CD4-positive, alpha-beta T cell treated with Interleukin-6 for 4 hours (primary cell): ENCODE measurements around the gene ZNF169.
"Not testable (repeated sequence)": the region's sequence is repeated elsewhere in the genome, so short reads cannot be mapped to it uniquely, and the experiment has no call there.

ENCODE experiments used
- DNase-seq: peaks from one replicate; pipeline ENCODE4 v3.0.0-alpha.2; 2020; ENCODE audit warnings: mixed read lengths

Gene ZNF169

DNA sequence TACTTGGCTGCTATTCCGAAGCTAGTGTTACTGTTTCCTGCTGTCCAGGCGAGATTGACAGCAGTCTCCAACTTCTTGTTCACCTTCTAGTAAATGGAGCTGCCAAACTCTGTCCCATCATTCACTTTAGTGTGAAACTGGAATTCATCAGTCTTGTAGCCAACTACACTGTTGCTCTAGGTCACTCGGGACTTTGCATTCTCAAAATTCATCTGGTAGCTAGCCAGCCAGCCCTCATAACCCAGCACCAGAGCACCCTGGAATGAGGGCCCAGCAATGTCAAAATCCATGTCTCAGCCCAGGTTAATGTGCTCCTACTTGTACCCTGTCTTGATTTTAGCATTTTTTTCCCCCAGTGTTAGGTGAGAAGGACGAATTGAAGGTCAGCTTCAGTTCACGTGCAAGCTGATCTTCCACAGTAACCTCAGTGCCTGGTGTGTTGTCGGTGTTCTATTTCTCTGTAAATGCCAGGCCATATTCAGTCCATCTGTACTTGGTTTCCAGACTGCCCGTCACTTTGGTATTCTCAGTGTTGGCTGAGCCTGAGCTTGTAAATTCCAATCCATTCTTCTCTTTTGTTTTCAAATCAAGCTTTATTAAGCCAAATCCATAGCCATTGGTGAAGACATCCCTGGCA is 28.9 kb downstream of the ZNF169 start:
- no peak for DNase-seq

DNA sequence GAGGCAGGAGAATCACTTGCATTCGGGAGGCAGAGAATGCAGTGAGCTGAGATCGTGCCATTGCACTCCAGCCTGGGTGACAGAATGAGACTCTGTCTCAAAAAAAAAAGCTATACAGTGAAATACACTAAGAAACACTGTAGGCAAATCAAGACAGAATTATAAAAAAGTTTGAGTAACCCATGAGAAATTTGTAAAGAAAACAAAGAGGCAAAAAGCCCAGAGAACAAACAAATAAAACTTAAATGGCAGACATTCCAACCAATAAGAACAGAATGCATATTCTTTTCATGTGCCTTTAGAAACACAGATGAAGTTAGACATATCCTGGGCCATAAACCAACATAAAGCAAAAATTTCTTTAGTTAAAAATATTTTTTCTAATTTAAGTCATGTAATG is 30.6 kb downstream of the ZNF169 start:
- DNase-seq: no peak

GRCh38 chr9:94298949-94299599 is 40.0 kb downstream of the ZNF169 start:
- no peak for DNase-seq

DNA sequence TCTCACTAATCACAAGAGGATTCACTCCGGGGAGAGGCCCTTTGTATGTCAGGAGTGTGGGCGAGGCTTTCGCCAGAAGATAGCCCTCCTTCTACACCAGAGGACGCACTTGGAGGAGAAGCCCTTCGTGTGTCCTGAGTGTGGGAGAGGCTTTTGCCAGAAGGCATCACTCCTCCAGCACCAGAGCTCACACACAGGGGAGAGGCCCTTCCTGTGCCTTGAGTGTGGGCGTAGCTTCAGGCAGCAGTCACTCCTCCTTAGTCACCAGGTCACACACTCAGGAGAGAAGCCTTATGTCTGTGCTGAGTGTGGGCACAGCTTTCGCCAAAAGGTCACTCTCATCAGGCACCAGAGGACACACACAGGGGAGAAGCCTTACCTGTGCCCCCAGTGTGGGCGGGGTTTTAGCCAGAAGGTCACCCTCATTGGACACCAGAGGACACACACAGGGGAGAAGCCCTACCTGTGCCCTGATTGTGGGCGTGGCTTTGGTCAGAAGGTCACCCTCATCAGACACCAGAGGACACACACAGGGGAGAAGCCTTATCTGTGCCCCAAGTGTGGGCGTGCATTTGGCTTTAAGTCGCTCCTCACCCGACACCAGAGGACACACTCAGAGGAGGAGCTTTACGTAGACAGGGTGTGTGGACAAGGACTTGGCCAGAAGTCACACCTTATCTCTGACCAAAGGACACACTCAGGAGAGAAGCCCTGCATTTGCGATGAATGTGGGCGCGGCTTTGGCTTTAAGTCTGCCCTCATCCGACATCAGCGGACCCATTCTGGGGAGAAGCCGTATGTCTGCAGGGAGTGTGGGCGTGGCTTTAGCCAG is 41.6 kb downstream of the ZNF169 start:
- no peak for DNase-seq

GRCh38 chr9:94301583-94301982 is 42.5 kb downstream of the ZNF169 start:
- no peak for DNase-seq

DNA sequence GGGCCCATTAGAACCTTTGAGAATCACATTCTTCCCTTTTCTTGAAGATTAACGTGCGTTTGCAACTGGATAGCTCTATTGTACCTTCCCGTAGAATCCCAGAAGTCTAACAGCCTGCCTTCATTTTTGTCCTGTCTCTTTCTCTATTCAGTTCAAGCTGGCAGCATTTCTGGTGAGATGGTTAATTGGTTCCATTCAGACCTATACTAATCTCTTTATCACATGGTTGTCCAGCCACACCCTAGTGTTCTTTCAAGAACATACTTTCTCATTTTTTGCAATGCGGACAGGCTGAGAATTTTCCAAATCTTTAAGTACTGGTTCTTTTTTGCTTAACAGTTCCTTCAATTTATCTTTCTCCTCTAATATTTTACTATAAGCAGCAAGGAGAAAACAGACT is 43.3 kb downstream of the ZNF169 start:
- no peak for DNase-seq

DNA sequence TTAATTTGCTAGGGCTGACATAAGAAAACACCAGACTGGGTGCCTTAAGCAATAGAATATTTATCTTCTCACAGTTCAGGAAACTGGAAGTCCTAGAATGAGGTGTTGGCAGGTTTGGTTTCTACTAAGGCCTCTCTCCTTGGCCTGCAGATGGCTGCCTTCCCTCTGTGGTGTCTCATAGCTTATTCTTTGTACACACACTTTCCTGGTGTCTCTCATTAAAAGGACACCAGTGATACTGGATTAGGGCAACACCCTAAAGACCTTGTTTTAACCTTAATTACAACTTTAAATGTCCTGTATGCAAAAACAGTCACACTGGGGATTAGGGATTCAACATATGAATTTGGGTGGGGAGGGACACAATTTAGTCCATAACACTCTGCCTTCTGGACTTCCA is 44.2 kb downstream of the ZNF169 start:
- DNase-seq: no peak

DNA sequence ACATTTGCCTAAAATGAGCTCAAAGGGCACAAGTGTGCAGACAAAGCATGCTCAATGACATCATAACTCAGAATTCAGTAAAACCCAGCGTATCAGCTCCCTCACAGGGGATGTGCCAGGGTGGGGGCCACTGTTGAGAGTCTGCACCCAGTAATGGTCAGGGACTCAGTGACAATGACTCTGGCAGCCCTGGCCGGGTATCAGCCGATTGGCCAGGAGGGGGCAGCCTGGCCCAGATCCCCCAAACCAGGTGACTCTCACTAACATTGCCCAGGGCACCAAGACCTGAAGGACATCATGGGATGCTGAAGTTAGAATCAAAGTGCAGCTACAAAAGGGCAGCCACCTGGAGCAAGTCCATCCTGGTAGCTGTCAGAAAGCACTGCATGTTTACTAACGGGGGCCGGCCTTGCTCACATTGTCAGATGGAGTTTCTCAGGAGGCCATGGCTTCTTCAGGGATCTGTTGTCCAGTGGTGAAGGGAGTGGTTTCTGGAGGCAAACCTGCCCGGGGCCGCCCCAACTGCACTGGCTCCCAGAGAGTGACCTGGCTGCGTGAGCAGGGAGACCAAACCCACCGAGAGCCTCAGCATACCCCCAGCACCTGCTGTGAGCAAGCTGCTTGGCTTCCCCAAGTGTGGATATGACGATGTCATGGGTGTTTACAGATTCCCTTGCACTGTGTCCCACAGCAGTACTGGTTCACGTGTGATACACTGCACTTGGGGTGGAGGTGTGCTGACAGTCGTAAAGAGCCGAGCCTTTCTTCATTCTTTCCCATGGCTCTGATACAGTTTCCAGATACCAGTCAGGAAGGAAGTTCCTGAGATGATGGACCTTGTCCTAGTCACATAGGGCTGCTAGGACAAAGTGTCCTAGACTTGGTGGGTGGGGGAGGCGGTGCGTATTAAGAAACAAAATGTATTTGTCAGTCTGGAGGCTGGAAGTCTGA is 56.2 kb downstream of the ZNF169 start:
- not testable (repeated sequence) for DNase-seq

DNA sequence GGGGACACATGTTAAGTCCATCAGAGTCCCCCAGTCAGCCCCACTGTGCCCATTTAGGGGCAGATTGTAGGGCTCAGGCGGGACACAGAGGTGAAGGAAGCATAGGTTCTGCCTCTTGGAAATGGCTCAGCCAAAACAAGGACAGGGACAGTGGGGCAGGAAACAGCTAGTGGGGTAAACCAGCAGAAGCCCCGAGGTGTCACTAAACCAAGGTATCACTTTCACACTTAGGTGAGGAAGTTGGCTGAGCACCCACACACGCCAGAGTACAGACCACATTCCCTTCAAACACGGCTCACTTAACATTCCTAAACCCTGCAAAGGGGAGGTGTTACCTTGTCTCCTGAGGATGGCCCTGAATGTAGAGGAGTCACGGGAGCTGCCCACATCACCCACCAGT is 57.1 kb downstream of the ZNF169 start:
- not testable (repeated sequence) for DNase-seq

- DNase-seq: not testable (repeated sequence)
Observed at GRCh38 chr9:94317949-94318657, 59.0 kb downstream of the ZNF169 start.

GRCh38 chr9:94322342-94322940 is 63.3 kb downstream of the ZNF169 start:
- not testable (repeated sequence) for DNase-seq

DNA sequence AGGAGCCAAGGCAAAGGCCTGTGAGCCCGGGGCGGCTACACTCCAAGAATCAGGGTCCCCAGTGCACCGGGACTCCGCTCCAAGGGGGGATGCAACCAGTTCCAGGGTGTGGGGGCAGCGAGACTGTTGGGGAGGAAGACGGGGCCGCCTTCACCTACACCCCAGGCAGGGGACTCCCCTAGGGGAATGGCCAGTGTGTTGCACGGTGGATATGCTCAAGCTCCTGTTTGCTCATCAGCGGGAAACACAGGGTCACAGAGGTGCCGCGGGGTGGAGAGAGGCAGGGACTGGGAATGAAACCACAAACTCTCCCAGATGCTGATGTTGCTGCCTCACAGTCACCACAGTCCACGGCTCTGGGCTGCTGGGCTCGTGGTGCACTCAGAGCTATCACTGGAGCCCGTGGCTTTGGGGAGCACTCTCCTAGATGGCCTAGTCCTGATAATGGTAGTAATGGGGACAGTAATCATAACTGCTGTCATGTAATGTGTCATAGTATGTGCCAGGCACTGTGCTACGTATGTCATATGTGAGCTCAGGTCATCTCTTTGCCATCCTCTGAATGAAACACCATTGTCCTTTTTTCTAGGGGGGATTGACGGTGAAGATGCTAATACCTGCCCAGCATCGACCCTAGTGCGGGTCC is 64.2 kb downstream of the ZNF169 start:
- not testable (repeated sequence) for DNase-seq

DNA sequence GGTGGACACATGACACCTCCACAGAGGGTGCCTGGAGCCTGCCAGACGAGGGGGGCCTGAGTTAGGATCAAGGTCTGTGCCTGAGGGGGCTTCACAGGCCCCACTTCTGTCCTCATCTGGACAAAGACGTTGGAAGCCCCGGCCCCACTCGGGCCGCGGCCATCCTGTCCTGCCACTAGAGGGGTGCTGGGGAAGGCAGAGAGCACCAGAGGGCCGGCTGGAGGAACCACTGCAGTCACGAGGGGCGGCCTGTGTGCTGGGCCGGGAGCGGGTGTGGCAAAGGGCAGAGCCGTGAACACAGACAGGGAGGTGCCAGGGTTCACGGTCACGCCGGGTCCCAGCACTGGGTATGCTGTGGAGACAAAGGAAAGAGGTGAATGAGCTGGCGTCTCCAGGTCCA is 66.5 kb downstream of the ZNF169 start:
- DNase-seq: not testable (repeated sequence)

GRCh38 chr9:94328544-94328943 is 69.4 kb downstream of the ZNF169 start, which contains the start of gene NUTM2F:
TSS of gene NUTM2F (minus strand) at chr9:94328644. CDS start at chr9:94328623, 21 bp downstream.
- DNase-seq: not testable (repeated sequence)

DNA sequence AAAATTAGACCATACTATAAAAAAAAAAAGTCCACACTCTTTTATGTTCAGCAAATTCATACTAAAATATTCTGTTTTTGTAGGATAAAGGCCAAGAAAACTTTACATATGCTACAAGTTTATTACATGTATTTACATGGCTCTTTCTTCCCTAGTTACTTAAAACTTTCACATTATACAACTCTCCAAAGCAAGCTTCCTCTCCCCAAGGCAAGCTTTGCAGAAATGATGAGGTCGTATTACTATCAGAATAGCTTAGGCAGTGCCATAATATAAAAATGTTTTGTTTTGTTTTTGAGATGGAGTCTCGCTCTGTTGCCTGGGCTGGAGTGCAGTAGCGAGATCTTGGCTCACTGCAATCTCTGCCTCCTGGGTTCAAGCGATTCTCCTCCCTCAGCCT is 77.3 kb downstream of the ZNF169 start:
- not testable (repeated sequence) for DNase-seq

- DNase-seq: not testable (repeated sequence)
Observed at GRCh38 chr9:94338723-94339122, 79.6 kb downstream of the ZNF169 start.

- DNase-seq: not testable (repeated sequence)
Observed at GRCh38 chr9:94339657-94340056, 80.6 kb downstream of the ZNF169 start.

GRCh38 chr9:94340750-94341149 is 81.7 kb downstream of the ZNF169 start:
- DNase-seq: not testable (repeated sequence)

GRCh38 chr9:94341703-94342102 is 82.6 kb downstream of the ZNF169 start:
- not testable (repeated sequence) for DNase-seq

GRCh38 chr9:94347451-94347850 is 88.4 kb downstream of the ZNF169 start:
- not testable (repeated sequence) for DNase-seq

GRCh38 chr9:94348754-94349153 is 89.7 kb downstream of the ZNF169 start:
- DNase-seq: not testable (repeated sequence)
